ENCODE results near the gene OGFOD1.

Gene OGFOD1

DNA sequence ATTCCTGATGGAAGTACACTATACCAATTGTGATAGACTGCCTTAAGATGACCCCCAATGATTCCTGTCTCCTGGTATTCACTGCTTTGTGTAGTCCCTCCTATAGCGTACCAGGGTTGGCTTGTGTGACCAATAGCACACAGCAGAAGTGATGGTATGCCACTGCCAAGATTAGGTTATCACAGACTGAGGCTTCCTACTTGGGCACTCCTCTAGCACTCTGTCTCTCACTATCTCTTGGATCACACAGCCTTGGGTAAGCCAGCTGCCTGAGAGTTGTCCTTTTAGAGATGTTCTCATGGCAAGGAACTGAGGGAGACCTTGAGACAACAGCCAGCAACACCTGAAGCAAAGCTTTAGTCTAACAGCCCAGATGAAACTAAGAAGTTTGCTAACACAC lies 13.3 kb upstream of the OGFOD1 start:
- ATAC-seq = no peak
- no peak for TF ChIP-seq GLIS3 (CRISPR knock-in tag; IDR thresholded peaks at IDR 0.05)
- TF ChIP-seq, protein P1, sequence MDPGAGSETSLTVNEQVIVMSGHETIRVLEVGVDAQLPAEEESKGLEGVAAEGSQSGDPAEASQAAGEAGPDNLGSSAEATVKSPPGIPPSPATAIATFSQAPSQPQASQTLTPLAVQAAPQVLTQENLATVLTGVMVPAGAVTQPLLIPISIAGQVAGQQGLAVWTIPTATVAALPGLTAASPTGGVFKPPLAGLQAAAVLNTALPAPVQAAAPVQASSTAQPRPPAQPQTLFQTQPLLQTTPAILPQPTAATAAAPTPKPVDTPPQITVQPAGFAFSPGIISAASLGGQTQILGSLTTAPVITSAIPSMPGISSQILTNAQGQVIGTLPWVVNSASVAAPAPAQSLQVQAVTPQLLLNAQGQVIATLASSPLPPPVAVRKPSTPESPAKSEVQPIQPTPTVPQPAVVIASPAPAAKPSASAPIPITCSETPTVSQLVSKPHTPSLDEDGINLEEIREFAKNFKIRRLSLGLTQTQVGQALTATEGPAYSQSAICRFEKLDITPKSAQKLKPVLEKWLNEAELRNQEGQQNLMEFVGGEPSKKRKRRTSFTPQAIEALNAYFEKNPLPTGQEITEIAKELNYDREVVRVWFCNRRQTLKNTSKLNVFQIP (CRISPR knock-in tag; IDR thresholded peaks at IDR 0.05; ENCODE audit: borderline replicate concordance, low read depth) = no peak
- TF ChIP-seq, protein P2, sequence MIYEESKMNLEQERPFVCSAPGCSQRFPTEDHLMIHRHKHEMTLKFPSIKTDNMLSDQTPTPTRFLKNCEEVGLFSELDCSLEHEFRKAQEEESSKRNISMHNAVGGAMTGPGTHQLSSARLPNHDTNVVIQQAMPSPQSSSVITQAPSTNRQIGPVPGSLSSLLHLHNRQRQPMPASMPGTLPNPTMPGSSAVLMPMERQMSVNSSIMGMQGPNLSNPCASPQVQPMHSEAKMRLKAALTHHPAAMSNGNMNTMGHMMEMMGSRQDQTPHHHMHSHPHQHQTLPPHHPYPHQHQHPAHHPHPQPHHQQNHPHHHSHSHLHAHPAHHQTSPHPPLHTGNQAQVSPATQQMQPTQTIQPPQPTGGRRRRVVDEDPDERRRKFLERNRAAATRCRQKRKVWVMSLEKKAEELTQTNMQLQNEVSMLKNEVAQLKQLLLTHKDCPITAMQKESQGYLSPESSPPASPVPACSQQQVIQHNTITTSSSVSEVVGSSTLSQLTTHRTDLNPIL (CRISPR knock-in tag; IDR thresholded peaks at IDR 0.05; ENCODE audit: low read depth) = no peak
- no peak for TF ChIP-seq OSR1 (CRISPR knock-in tag; IDR thresholded peaks at IDR 0.05)
- no peak for TF ChIP-seq ARNTL (CRISPR knock-in tag; IDR thresholded peaks at IDR 0.05; ENCODE audit: borderline replicate concordance, low read depth)
- no peak for TF ChIP-seq CSDC2 (CRISPR knock-in tag; IDR thresholded peaks at IDR 0.05)
- TF ChIP-seq, protein P3, sequence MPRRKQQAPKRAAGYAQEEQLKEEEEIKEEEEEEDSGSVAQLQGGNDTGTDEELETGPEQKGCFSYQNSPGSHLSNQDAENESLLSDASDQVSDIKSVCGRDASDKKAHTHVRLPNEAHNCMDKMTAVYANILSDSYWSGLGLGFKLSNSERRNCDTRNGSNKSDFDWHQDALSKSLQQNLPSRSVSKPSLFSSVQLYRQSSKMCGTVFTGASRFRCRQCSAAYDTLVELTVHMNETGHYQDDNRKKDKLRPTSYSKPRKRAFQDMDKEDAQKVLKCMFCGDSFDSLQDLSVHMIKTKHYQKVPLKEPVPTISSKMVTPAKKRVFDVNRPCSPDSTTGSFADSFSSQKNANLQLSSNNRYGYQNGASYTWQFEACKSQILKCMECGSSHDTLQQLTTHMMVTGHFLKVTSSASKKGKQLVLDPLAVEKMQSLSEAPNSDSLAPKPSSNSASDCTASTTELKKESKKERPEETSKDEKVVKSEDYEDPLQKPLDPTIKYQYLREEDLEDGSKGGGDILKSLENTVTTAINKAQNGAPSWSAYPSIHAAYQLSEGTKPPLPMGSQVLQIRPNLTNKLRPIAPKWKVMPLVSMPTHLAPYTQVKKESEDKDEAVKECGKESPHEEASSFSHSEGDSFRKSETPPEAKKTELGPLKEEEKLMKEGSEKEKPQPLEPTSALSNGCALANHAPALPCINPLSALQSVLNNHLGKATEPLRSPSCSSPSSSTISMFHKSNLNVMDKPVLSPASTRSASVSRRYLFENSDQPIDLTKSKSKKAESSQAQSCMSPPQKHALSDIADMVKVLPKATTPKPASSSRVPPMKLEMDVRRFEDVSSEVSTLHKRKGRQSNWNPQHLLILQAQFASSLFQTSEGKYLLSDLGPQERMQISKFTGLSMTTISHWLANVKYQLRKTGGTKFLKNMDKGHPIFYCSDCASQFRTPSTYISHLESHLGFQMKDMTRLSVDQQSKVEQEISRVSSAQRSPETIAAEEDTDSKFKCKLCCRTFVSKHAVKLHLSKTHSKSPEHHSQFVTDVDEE (CRISPR knock-in tag; IDR thresholded peaks at IDR 0.05) = no peak
- no peak for TF ChIP-seq ZNF565 (CRISPR knock-in tag; conservative IDR thresholded peaks at IDR 0.05; ENCODE audit: low read depth)
- no peak for TF ChIP-seq SNAI2 (CRISPR knock-in tag; IDR thresholded peaks at IDR 0.05)
- no peak for TF ChIP-seq PPARA (CRISPR knock-in tag; IDR thresholded peaks at IDR 0.05; ENCODE audit: borderline replicate concordance)
- no peak for TF ChIP-seq BACH2 (CRISPR knock-in tag; IDR thresholded peaks at IDR 0.05; ENCODE audit: borderline replicate concordance)
- no peak for TF ChIP-seq ZFP3 (CRISPR knock-in tag; IDR thresholded peaks at IDR 0.05)
- TF ChIP-seq ZC3H10 (CRISPR knock-in tag; IDR thresholded peaks at IDR 0.05) = no peak
- TF ChIP-seq ZNF70 (CRISPR knock-in tag; IDR thresholded peaks at IDR 0.05) = no peak
- TF ChIP-seq ZNF8 (CRISPR knock-in tag; IDR thresholded peaks at IDR 0.05) = no peak
- no peak for TF ChIP-seq ISL1 (CRISPR knock-in tag; IDR thresholded peaks at IDR 0.05)
- TF ChIP-seq TOX (CRISPR knock-in tag; IDR thresholded peaks at IDR 0.05; ENCODE audit: borderline replicate concordance) = no peak
- TF ChIP-seq TCF4 (CRISPR knock-in tag; IDR thresholded peaks at IDR 0.05; ENCODE audit: borderline replicate concordance) = no peak

DNA sequence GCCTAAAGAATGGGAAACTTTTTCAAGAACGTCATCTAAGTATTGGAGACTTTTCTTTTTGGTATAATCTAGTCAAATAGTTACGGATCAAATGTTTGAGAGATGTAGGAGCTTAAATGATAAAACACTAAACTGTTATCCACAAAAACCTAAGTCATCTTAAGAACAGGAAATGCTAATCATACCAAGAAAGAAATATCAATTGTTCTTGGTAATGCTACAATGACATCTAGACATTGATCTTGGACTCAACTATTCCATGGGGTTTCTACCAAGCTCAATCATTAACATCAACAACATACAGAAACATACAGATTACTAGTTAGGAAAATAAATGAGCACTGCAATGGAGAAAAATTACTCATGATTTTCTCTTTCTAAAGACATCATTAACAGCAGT lies 4.1 kb upstream of the OGFOD1 start:
- no peak for TF ChIP-seq ZFP3 (CRISPR knock-in tag; IDR thresholded peaks at IDR 0.05)
- TF ChIP-seq ZNF565 (CRISPR knock-in tag; conservative IDR thresholded peaks at IDR 0.05; ENCODE audit: low read depth) = no peak
- no peak for TF ChIP-seq ZNF70 (CRISPR knock-in tag; IDR thresholded peaks at IDR 0.05)
- no peak for TF ChIP-seq SNAI2 (CRISPR knock-in tag; IDR thresholded peaks at IDR 0.05)
- no peak for TF ChIP-seq ISL1 (CRISPR knock-in tag; IDR thresholded peaks at IDR 0.05)
- TF ChIP-seq PPARA (CRISPR knock-in tag; IDR thresholded peaks at IDR 0.05; ENCODE audit: borderline replicate concordance) = no peak
- TF ChIP-seq, protein P4, sequence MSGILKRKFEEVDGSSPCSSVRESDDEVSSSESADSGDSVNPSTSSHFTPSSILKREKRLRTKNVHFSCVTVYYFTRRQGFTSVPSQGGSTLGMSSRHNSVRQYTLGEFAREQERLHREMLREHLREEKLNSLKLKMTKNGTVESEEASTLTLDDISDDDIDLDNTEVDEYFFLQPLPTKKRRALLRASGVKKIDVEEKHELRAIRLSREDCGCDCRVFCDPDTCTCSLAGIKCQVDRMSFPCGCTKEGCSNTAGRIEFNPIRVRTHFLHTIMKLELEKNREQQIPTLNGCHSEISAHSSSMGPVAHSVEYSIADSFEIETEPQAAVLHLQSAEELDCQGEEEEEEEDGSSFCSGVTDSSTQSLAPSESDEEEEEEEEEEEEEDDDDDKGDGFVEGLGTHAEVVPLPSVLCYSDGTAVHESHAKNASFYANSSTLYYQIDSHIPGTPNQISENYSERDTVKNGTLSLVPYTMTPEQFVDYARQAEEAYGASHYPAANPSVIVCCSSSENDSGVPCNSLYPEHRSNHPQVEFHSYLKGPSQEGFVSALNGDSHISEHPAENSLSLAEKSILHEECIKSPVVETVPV (CRISPR knock-in tag; IDR thresholded peaks at IDR 0.05) = no peak
- TF ChIP-seq RARB (CRISPR knock-in tag; IDR thresholded peaks at IDR 0.05) = no peak
- TF ChIP-seq BACH2 (CRISPR knock-in tag; IDR thresholded peaks at IDR 0.05; ENCODE audit: borderline replicate concordance) = no peak
- ATAC-seq = no peak

DNA sequence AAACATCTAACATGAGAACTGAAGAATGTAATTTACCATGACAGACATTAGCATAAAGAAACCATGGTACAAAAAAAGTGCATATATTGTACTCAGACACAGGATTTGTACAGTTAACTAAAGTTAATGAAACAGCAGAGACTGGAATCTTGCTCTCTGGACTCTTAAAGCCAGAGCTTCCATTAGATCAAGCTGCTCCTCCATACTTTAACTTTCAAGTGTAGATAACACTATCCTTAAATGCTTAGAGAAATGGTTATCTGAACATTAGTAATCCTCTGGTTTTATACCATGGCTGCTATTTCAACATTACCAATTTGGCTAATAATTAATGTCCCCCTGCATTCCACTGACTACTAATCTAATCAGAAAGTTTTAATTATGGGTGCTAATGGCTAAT lies 3.3 kb upstream of the OGFOD1 start:
- TF ChIP-seq ZNF70 (CRISPR knock-in tag; IDR thresholded peaks at IDR 0.05) = no peak
- TF ChIP-seq ARNTL (CRISPR knock-in tag; IDR thresholded peaks at IDR 0.05; ENCODE audit: borderline replicate concordance, low read depth) = no peak
- TF ChIP-seq RARB (CRISPR knock-in tag; IDR thresholded peaks at IDR 0.05) = no peak
- TF ChIP-seq BACH2 (CRISPR knock-in tag; IDR thresholded peaks at IDR 0.05; ENCODE audit: borderline replicate concordance) = no peak
- TF ChIP-seq, protein P1 (CRISPR knock-in tag; IDR thresholded peaks at IDR 0.05; ENCODE audit: borderline replicate concordance, low read depth) = no peak
- TF ChIP-seq, protein P4 (CRISPR knock-in tag; IDR thresholded peaks at IDR 0.05) = no peak
- TF ChIP-seq ZFP30 (CRISPR knock-in tag; IDR thresholded peaks at IDR 0.05) = no peak
- TF ChIP-seq ZFP3 (CRISPR knock-in tag; IDR thresholded peaks at IDR 0.05) = no peak
- TF ChIP-seq, protein P3 (CRISPR knock-in tag; IDR thresholded peaks at IDR 0.05) = no peak
- TF ChIP-seq GLIS3 (CRISPR knock-in tag; IDR thresholded peaks at IDR 0.05) = no peak
- no peak for TF ChIP-seq ISL1 (CRISPR knock-in tag; IDR thresholded peaks at IDR 0.05)
- no peak for TF ChIP-seq TOX (CRISPR knock-in tag; IDR thresholded peaks at IDR 0.05; ENCODE audit: borderline replicate concordance)
- no peak for TF ChIP-seq ZNF565 (CRISPR knock-in tag; conservative IDR thresholded peaks at IDR 0.05; ENCODE audit: low read depth)
- TF ChIP-seq ZNF8 (CRISPR knock-in tag; IDR thresholded peaks at IDR 0.05) = no peak
- no peak for ATAC-seq
